MM.1S (cell line): ENCODE measurements around the gene SDHAF4.

Experiments
- DNase-seq: peaks from one replicate; pipeline ENCODE4 v3.0.0-alpha.2; 2015
- H2AFZ ChIP-seq: fragments of 300-600 bp; sonication (generic); 2 replicates; pipeline ENCODE4 v1.6.0; 2016; ENCODE audit warnings: antibody characterized with exemption, low read length
- H3F3A ChIP-seq: fragments of 300-600 bp; sonication (generic); 2 replicates; pipeline ENCODE4 v1.6.1; 2016; ENCODE audit warnings: mild to moderate bottlenecking, antibody characterized with exemption, low read length, moderate library complexity, mixed read lengths; ENCODE audit not compliant: insufficient read depth
- H3K27ac ChIP-seq: fragments of 300-600 bp; sonication (generic); 2 replicates; pipeline ENCODE4 v1.5.1; 2016; ENCODE audit warnings: mild to moderate bottlenecking, low read length
- H3K27me3 ChIP-seq: fragments of 300-600 bp; sonication (generic); replicated peaks from 2 replicates; pipeline ENCODE4 v1.6.0; 2016; ENCODE audit warnings: low read length; ENCODE audit not compliant: insufficient read depth
- H3K36me3 ChIP-seq: fragments of 300-600 bp; sonication (generic); replicated peaks from 2 replicates; pipeline ENCODE4 v1.6.1; 2016; ENCODE audit warnings: mild to moderate bottlenecking, low read length, mixed read lengths; ENCODE audit not compliant: insufficient read depth
- H3K4me1 ChIP-seq: fragments of 300-600 bp; sonication (generic); 2 replicates; pipeline ENCODE4 v1.6.1; 2016; ENCODE audit warnings: low read length, mixed read lengths
- H3K4me2 ChIP-seq: fragments of 300-600 bp; sonication (generic); 2 replicates; pipeline ENCODE4 v1.6.0; 2016; ENCODE audit warnings: low read depth, low read length
- H3K4me3 ChIP-seq: fragments of 300-600 bp; sonication (generic); 2 replicates; pipeline ENCODE4 v1.5.1; 2016; ENCODE audit warnings: low read length, mixed read lengths
- H3K79me2 ChIP-seq: fragments of 300-600 bp; sonication (generic); 2 replicates; pipeline ENCODE4 v1.6.1; 2016; ENCODE audit warnings: mixed run types, low read length, mixed read lengths
- H3K9ac ChIP-seq: fragments of 300-600 bp; sonication (generic); 2 replicates; pipeline ENCODE4 v1.6.1; 2016; ENCODE audit warnings: low read length, mixed read lengths
- H3K9me2 ChIP-seq: fragments of 300-600 bp; sonication (generic); replicated peaks from 2 replicates; pipeline ENCODE4 v1.6.1; 2016; ENCODE audit warnings: mild to moderate bottlenecking, low read length, mixed read lengths; ENCODE audit not compliant: insufficient read depth
- H3K9me3 ChIP-seq: fragments of 300-600 bp; sonication (generic); replicated peaks from 2 replicates; pipeline ENCODE4 v1.6.1; 2016; ENCODE audit warnings: mild to moderate bottlenecking, low read length, mixed read lengths; ENCODE audit not compliant: insufficient read depth
- H4K20me1 ChIP-seq: fragments of 300-600 bp; sonication (generic); 2 replicates; pipeline ENCODE4 v1.6.1; 2016; ENCODE audit warnings: mild to moderate bottlenecking, low read length, moderate library complexity, mixed read lengths; ENCODE audit not compliant: insufficient read depth
- EZH2 ChIP-seq: fragments of 300-600 bp; sonication (generic); optimal IDR thresholded peaks from 2 replicates; pipeline ENCODE3; 2017; ENCODE audit warnings: low read depth, mild to moderate bottlenecking, antibody characterized with exemption, low read length, mixed read lengths
- EZH2phosphoT487 ChIP-seq: fragments of 300-600 bp; sonication (generic); IDR thresholded peaks from 2 replicates; pipeline ENCODE4 v1.6.1; 2018; ENCODE audit warnings: antibody characterized with exemption, low read length
- TF ChIP-seq, protein P1 (sequence below): fragments of 300-600 bp; sonication (generic); IDR thresholded peaks from 2 replicates; pipeline ENCODE4 v1.5.1; 2016; ENCODE audit warnings: antibody characterized with exemption, low read length, mixed read lengths

Gene SDHAF4

DNA sequence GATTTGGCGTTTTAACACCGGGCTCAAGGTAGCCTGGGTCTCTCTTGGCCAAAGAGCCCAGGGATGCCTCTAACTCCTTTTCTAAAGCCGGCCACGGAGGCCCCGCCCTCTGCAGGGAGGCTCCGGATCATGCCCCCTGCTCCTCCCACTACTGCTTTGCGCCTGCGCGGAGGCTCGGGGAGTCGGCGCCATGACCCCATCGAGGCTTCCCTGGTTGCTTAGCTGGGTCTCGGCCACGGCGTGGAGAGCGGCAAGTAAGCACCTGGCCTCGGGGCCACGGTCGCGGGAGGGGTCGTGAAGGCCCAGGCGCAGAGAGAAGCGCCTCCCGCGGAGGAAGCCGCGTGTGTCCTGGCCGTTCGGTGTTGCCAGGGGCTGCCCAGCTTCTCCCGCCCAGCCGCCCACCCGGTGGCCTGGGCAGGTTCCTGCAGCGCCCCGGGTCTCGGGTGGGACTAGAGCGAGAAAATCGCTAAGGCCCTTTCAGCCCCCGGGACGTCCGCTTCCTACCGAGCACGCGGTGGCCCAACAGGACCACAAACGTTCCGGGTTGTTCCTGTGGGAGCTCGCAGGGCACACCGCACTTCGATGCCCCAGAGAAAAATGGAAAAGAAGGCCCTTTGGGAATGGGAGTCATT lies at the start of gene SDHAF4:
SDHAF4 (plus strand) TSS at position 180 of the 632 bp plus-strand sequence; CDS start at position 191, 11 bp downstream.
- peak within 1 kb of the TSS; percentile 12; the same call in 1 of the 2 replicates for H3K27ac ChIP-seq

DNA sequence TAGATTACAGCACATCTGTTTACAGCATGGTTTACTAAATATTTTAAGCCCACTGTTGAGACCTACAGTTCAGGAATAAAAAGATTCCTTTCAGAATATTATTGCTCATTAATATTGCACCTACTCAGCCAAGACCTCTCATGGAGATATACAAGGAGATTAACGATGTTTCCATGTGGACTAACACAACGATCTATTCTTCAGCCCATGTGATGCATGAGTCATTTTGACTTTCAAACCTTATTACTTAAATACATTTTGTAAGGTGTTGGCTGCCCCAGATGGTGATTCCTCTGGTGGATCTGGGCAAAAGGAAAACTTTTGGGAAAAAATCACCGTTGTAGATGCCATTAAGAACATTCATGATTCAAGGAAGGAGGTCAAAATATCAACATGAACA lies 48.0 kb upstream of the SDHAF4 start:
- DNase-seq: no peak
- Histone ChIP-seq H3K4me3 (no peak overlapping the region), H3K36me3 (no peaks in the 10 kb centered on the region), H3K9ac (no peak overlapping the region), H3K4me1 (no peaks in the 10 kb centered on the region), H3K9me3 (no peaks in the 10 kb centered on the region), H3K27ac (no peak overlapping the region), H4K20me1 (no peaks in the 10 kb centered on the region), H2AFZ (no peak overlapping the region), H3K9me2 (no peaks in the 10 kb centered on the region), H3F3A (no peaks in the 10 kb centered on the region), H3K27me3 (no peaks in the 10 kb centered on the region), H3K79me2 (no peaks in the 10 kb centered on the region), H3K4me2 (no peak overlapping the region)
- TF ChIP-seq EZH2phosphoT487 (no peak), EZH2 (no peak)
- TF ChIP-seq, protein P1, sequence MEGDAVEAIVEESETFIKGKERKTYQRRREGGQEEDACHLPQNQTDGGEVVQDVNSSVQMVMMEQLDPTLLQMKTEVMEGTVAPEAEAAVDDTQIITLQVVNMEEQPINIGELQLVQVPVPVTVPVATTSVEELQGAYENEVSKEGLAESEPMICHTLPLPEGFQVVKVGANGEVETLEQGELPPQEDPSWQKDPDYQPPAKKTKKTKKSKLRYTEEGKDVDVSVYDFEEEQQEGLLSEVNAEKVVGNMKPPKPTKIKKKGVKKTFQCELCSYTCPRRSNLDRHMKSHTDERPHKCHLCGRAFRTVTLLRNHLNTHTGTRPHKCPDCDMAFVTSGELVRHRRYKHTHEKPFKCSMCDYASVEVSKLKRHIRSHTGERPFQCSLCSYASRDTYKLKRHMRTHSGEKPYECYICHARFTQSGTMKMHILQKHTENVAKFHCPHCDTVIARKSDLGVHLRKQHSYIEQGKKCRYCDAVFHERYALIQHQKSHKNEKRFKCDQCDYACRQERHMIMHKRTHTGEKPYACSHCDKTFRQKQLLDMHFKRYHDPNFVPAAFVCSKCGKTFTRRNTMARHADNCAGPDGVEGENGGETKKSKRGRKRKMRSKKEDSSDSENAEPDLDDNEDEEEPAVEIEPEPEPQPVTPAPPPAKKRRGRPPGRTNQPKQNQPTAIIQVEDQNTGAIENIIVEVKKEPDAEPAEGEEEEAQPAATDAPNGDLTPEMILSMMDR: no peak

More for the DNA sequence above, at the start of gene SDHAF4:
- Histone ChIP-seq H3K9me3 (no peaks in the 10 kb centered on the region), H2AFZ (peak within 1 kb of the TSS; percentile 51), H3K9ac (peak within 1 kb of the TSS; percentile 84), H3K27me3 (no peaks in the 10 kb centered on the region), H3K4me1 (no peaks in the 10 kb centered on the region), H4K20me1 (no peaks in the 10 kb centered on the region), H3K36me3 (no peaks in the 10 kb centered on the region), H3K4me2 (peak within 1 kb of the TSS; percentile 56), H3K9me2 (no peaks in the 10 kb centered on the region), H3K4me3 (peak within 1 kb of the TSS; percentile 90), H3K79me2 (no peaks in the 10 kb centered on the region), H3F3A (no peaks in the 10 kb centered on the region)
- DNase-seq: peak; percentile 89
- TF ChIP-seq, protein P1: no peak; the same call in 1 of the 2 replicates
- TF ChIP-seq EZH2: no peak
- TF ChIP-seq EZH2phosphoT487: no peak

DNA sequence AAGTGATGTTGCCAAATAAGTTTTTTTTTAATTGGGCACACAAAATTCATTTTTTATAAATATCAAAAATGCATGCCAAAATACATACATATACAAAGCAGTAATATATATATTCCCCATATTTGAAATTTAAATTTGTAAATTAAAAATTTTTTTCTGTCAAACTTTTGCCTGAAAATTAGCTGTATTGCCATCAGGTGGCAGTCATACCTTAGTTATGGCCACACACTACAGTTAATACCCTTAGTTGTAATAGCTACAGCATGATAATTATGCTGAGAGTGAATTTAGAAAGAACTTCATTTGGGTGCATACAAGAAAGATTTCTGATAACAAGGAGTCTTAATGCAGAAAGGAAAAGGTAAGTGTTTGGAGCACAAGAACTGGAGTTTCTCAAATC lies 46.2 kb upstream of the SDHAF4 start:
- no peaks in the 10 kb centered on the region for H3K9me2 ChIP-seq
- H4K20me1 ChIP-seq: no peaks in the 10 kb centered on the region
- no peaks in the 10 kb centered on the region for H3K27me3 ChIP-seq
- no peak overlapping the region for H3K27ac ChIP-seq
- H3K4me2 ChIP-seq: no peak overlapping the region
- H3K79me2 ChIP-seq: no peaks in the 10 kb centered on the region
- no peaks in the 10 kb centered on the region for H3F3A ChIP-seq
- H3K9me3 ChIP-seq: no peaks in the 10 kb centered on the region
- no peak overlapping the region for H3K4me3 ChIP-seq
- H3K36me3 ChIP-seq: no peaks in the 10 kb centered on the region
- no peak for TF ChIP-seq EZH2
- TF ChIP-seq, protein P1: peak; percentile 38
- H2AFZ ChIP-seq: no peak overlapping the region
- no peak overlapping the region for H3K9ac ChIP-seq
- peaks cover 1% of the 10 kb centered on the region; the same call in 1 of the 2 replicates for H3K4me1 ChIP-seq
- DNase-seq: peak; percentile 11
